Measurements from ENCODE around the gene RCE1.

RCE1 gene

GRCh38 chr11:66857927-66858185, 14.6 kb downstream of the RCE1 start:
- no peak for DNase-seq

GRCh38 chr11:66858186-66858938, 15.1 kb downstream of the RCE1 start:
- DNase-seq, result no peak

GRCh38 chr11:66858939-66859685, 15.9 kb downstream of the RCE1 start:
- DNase-seq, result no peak

- DNase-seq, result no peak
Observed at GRCh38 chr11:66859686-66860448, 16.6 kb downstream of the RCE1 start.

GRCh38 chr11:66860449-66860831, 17.2 kb downstream of the RCE1 start:
- DNase-seq, result no peak

GRCh38 chr11:66861038-66861773, 18.0 kb downstream of the RCE1 start:
- no peak for DNase-seq

- no peak for DNase-seq
Observed at GRCh38 chr11:66861774-66862558, 18.7 kb downstream of the RCE1 start.

GRCh38 chr11:66862559-66863037, 19.4 kb downstream of the RCE1 start:
- DNase-seq, result no peak

- no peak for DNase-seq
Observed at GRCh38 chr11:66863428-66864125, 20.3 kb downstream of the RCE1 start.

- no peak for DNase-seq
Observed at GRCh38 chr11:66864172-66864901, 21.1 kb downstream of the RCE1 start.

- DNase-seq, result no peak
Observed at GRCh38 chr11:66864924-66865697, 21.9 kb downstream of the RCE1 start.

GRCh38 chr11:66866007-66866406, 22.8 kb downstream of the RCE1 start:
- no peak for DNase-seq

GRCh38 chr11:66866511-66866986, 23.3 kb downstream of the RCE1 start:
- DNase-seq, result no peak

GRCh38 chr11:66867425-66868040, 24.3 kb downstream of the RCE1 start:
- no peak for DNase-seq

GRCh38 chr11:66868082-66868725, 25.0 kb downstream of the RCE1 start:
- no peak for DNase-seq

- DNase-seq, result no peak
Observed at GRCh38 chr11:66868726-66869566, 25.7 kb downstream of the RCE1 start.

- no peak for DNase-seq
Observed at GRCh38 chr11:66869567-66869870, 26.3 kb downstream of the RCE1 start.

GRCh38 chr11:66870131-66870530, 26.9 kb downstream of the RCE1 start:
- DNase-seq, result no peak

Data from KG1 (cell line).